GM18951 (cell line): ENCODE measurements around the gene MICAL1.
"Not testable (repeated sequence)": the region's sequence is repeated elsewhere in the genome, so short reads cannot be mapped to it uniquely, and the experiment has no call there.

ENCODE experiments used
- POLR2A ChIP-seq: IDR thresholded peaks from 4 replicates; pipeline ENCODE4 v1.6.1; 2011; ENCODE audit warnings: mild to moderate bottlenecking; ENCODE audit not compliant: insufficient read length, insufficient read depth; ENCODE audit errors: extremely low read depth
- in situ Hi-C: fragments of 300-500 bp; cut with MboI; formaldehyde crosslinking; loops from one replicate; pipeline ENCODE4 v1.12.0; 2022; ENCODE audit warnings: low sequenced_read_pairs, mixed read lengths, inconsistent platforms; ENCODE audit not compliant: unreplicated experiment

Gene MICAL1

GRCh38 chr6:109472132-109472995, 16.8 kb upstream of the MICAL1 start:
- in situ Hi-C loops: no loop called here
- TF ChIP-seq POLR2A: no peak

DNA sequence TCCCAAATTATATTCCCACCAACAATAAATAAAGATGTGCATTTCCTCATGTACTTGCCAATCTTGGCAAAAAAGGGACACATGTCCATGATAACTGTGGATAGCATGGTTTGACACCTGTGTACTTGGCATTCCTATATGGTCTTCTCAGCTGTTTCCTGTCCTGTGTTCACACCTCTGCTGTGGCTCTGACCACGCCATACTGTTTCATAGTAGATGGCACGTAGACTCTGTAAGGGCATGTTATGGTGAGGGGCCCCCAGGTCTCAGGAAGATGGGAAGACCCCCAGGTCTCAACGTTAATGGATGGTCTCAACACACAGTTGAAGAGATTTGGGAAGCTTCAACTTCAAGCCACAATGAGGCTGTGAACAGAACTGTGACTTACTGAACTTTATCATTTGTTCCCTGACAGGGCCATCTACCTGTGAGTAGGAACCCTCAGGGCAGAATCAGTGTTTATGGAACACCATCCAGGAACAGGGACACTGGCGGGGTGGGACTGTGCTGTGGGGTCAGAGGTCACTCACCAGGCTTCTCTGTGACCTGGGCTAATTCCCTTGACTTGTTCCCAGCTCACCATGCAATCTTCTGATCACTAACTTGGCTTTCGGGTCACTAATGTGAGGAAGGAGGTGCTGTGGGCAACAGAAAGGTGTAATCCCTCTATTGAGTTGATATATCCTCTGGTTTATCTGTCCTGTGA, 15.7 kb upstream of the MICAL1 start:
- TF ChIP-seq POLR2A: no peak
- in situ Hi-C loops: no loop called here

GRCh38 chr6:109469591-109470189, 14.1 kb upstream of the MICAL1 start:
- TF ChIP-seq POLR2A: no peak
- in situ Hi-C loops: no loop called here

GRCh38 chr6:109467696-109468095, 12.1 kb upstream of the MICAL1 start:
- TF ChIP-seq POLR2A: no peak
- in situ Hi-C loops: no loop called here

DNA sequence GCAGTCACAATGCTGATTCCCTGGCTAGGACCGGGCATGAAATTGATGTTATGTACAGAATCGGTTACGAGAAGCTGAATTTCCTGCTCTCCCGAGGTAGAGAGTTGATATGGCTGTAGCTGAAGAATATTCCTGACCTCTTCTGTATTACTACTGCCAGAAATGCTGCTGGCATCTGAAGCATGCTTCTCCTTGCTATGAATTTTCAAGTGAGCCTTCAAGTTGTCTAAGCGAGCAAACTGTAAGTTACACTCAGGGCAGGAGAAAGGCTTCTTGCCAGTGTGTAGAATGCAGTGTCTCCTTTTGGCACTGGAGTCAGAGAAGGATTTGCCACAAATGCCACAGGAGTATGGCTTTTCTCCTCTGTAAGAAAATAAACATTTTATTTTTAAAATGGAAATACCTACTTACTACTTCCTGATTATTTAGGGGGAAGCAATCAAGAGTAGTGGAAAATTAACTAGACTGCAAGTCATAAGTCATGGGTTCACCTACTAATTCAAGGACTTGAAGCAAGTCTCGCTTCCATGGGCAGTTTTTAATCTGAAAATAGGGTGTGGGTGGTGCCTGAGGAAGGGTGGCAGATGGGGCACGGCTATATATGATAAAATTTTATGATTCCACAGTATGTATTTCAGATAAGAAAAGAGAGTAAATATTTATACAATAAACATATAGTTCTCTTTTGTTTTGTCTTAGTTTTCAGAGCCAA, 10.8 kb upstream of the MICAL1 start:
- TF ChIP-seq POLR2A: no peak
- in situ Hi-C loops: no loop called here

DNA sequence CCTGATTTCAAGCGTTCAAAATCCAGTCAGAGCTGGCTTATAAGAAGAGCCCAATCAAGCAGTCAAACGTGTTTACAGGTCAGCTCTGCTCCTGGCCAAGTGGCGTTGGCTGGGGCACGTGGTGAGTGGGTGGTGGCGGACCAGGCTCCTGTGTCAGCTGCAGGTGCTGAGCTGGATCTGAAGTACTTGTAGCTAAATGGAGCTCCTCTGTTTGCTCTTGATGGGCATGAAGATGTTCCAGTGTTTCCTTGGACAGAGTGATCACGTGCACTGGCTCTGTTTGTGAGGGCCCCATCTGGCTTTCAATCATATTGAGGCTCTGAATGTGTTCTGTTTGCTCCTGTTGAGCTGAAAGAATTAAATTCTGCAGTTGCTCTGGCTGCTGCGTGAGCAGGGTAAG, 10.2 kb upstream of the MICAL1 start:
- no peak for TF ChIP-seq POLR2A
- in situ Hi-C loops: no loop called here

DNA sequence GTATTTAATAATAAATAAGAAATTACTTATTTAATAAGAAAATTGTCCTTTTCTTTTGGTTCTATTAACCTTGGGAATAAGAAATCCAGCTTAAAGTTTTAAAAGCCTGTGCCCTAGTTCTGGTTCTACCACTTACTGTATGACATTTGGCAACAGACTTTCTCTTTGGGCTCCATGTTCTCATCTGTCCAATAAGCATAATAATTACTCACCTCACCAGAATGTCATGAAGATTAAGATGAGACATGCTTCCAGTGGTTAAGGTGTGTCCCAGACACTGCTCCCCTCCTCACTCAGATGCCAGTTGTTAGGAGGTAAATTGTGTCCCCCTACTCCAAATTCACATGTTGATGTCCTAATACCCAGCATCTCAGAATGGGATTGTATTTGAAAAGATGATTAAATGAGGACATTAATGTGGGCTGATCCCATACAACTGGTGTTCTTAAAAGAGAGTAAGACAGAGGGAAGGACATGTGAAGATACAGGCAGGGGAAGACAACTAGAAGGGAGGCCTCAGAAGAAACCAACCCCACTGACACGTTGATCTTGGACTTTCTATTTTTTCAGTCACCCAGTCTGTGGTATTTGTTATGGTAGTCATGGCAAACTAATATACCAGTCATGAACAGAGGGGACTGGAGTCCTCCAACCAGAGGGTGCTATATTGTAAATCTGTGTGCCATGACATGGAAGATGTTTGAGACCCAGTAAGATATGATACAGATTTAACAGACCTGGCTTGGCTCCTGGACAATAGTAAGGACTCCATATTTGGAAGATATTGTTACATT, 6.4 kb upstream of the MICAL1 start:
- TF ChIP-seq POLR2A: no peak
- in situ Hi-C loops: no loop called here

- in situ Hi-C loops: not testable (repeated sequence)
Measured at GRCh38 chr6:109461205-109461604, 5.6 kb upstream of the MICAL1 start.

GRCh38 chr6:109460161-109460829, 4.7 kb upstream of the MICAL1 start:
- in situ Hi-C loops: no loop called here
- no peak for TF ChIP-seq POLR2A

DNA sequence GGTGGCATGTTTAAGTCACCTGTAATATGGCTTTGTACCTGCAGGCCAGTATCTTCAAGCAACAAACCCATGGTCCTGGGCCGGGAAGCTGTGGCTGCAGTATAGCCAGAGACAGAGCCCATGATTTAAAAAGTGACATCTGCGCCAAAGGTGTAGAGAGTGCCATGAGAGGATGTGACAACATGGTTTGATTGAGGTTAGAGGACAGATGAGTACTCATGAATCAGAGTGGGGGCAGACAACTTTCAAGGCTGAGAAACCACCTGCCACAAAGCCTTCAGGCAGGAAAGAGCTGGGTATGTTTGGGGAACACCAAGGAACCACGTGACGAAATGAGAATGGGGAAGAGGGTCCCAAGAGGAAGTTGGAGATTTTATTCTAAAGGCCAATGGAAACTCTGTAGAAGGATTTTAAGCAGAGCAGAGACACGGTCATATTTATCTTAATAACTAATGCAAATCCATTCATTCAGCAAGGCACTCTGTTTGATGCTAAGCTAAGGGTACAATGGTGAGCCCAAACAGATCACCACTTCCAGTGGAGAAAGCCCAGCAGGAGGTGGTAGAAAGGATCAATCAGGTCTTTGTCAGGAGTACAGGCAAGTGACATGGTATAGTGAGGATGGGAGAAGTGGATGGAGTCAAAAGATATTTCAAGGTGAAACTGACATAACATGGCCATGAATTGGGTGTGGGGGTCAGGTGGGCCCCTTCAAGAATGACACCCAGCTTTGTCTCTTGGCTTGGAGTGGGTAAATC, 3.4 kb upstream of the MICAL1 start:
- in situ Hi-C loops: no loop called here
- no peak for TF ChIP-seq POLR2A

- in situ Hi-C loops: no loop called here
- no peak for TF ChIP-seq POLR2A
Measured at GRCh38 chr6:109457562-109457996, 2.0 kb upstream of the MICAL1 start.

- TF ChIP-seq POLR2A: no peak
- in situ Hi-C loops: no loop called here
Measured at GRCh38 chr6:109456710-109457561, 1.4 kb upstream of the MICAL1 start.
